NCI-H2227 (cell line): Measurements from ENCODE around the gene NID2.

Source experiments
- DNase-seq: peaks from one replicate; lab custom pipeline; 2025; ENCODE audit not compliant: unreplicated experiment; lab: John Stamatoyannopoulos, UW

Gene NID2

GRCh38 chr14:52003324-52003723, 65.5 kb downstream of the NID2 start:
- no peak for DNase-seq

GRCh38 chr14:52002542-52002941, 66.3 kb downstream of the NID2 start:
- no peak for DNase-seq

- DNase-seq, result no peak
Observed at GRCh38 chr14:52000696-52001095, 68.2 kb downstream of the NID2 start.

GRCh38 chr14:52000019-52000582, 68.8 kb downstream of the NID2 start:
- DNase-seq, result no peak

- DNase-seq, result no peak
Observed at GRCh38 chr14:51999084-51999483, 69.8 kb downstream of the NID2 start.

GRCh38 chr14:51998348-51998747, 70.5 kb downstream of the NID2 start:
- DNase-seq, result no peak

GRCh38 chr14:51996148-51996746, 72.6 kb downstream of the NID2 start:
- DNase-seq, result peak; percentile 22

GRCh38 chr14:51993285-51993920, 75.5 kb downstream of the NID2 start:
- no peak for DNase-seq

- no peak for DNase-seq
Observed at GRCh38 chr14:51990488-51990887, 78.4 kb downstream of the NID2 start.

GRCh38 chr14:51989293-51990234, 79.3 kb downstream of the NID2 start, which contains the start of gene RTRAF:
RTRAF (plus strand) TSS chr14:51989546; CDS start chr14:51989640, 94 bp downstream.
- peak; percentile 94 for DNase-seq

GRCh38 chr14:51988221-51988620, 80.6 kb downstream of the NID2 start:
- no peak for DNase-seq

GRCh38 chr14:51981218-51981854, 87.5 kb downstream of the NID2 start:
- DNase-seq, result no peak

GRCh38 chr14:51979088-51979709, 89.7 kb downstream of the NID2 start:
- DNase-seq, result peak; percentile 85

- DNase-seq, result no peak
Observed at GRCh38 chr14:51978681-51979085, 90.2 kb downstream of the NID2 start.

GRCh38 chr14:51977075-51977474, 91.8 kb downstream of the NID2 start:
- no peak for DNase-seq

- DNase-seq, result no peak
Observed at GRCh38 chr14:51972566-51972965, 96.3 kb downstream of the NID2 start.

- DNase-seq, result no peak
Observed at GRCh38 chr14:51969852-51970540, 98.9 kb downstream of the NID2 start.

- DNase-seq, result no peak
Observed at GRCh38 chr14:51967521-51967920, 101.3 kb downstream of the NID2 start.

- DNase-seq, result no peak
Observed at GRCh38 chr14:51963286-51963685, 105.6 kb downstream of the NID2 start.

- DNase-seq, result no peak
Observed at GRCh38 chr14:51962711-51963110, 106.1 kb downstream of the NID2 start.
